Spinal cord (tissue), 10 donors: ENCODE data around the gene TPO. TPM values are rescaled to one million over a fixed set of nuclear protein-coding genes. Genes with fewer than 3 reads are reported as not detected.

ENCODE experiments used
- DNase-seq, 6 donors: peaks; one replicate each; pipeline versions ENCODE4 v3.0.0 to v3.0.0-alpha.2; 2013 to 2015; ENCODE audit warnings: low spot score in 6 of 6, low read depth in 4 of 6
- H3K27ac ChIP-seq: one replicate; pipeline ENCODE4 v1.5.1; 2013; ENCODE audit warnings: low read depth, low read length, control low read depth
- H3K27me3 ChIP-seq: one replicate; pipeline ENCODE4 v1.6.1; 2013; ENCODE audit warnings: low read length; ENCODE audit not compliant: control insufficient read depth, insufficient read depth
- H3K36me3 ChIP-seq: one replicate; pipeline ENCODE4 v1.6.1; 2013; ENCODE audit warnings: low read length; ENCODE audit not compliant: control insufficient read depth, insufficient read depth
- H3K4me1 ChIP-seq: one replicate; pipeline ENCODE4 v1.6.1; 2013; ENCODE audit warnings: low read length; ENCODE audit not compliant: control insufficient read depth, insufficient read depth
- H3K4me3 ChIP-seq: one replicate; pipeline ENCODE4 v1.5.1; 2013; ENCODE audit warnings: low read depth, low read length, control low read depth
- H3K9me3 ChIP-seq: one replicate; pipeline ENCODE4 v1.6.1; 2013; ENCODE audit warnings: low read length; ENCODE audit not compliant: control insufficient read depth, insufficient read depth
- WGBS: methylation state at CpG from one replicate; pipeline ENCODE4 v1.1.5; 2013; ENCODE audit warnings: missing lambda C conversion rate; ENCODE audit not compliant: insufficient coverage; 5-methylcytosine and 5-hydroxymethylcytosine counted together
- polyA plus RNA-seq, 2 donors: library from polyadenylated mRNA; unstranded; fragments of 120-200 nt; gene quantifications; one replicate each; pipeline ENCODE4 v1.2.1, GENCODE V29; 2013; ENCODE audit not compliant: insufficient read length in 2 of 2
- total RNA-seq, 2 donors: library from RNA; depleted of rRNA in 1 of 2; stranded (reverse); fragments of 120-200 nt in 1 of 2; fragments of >200 nt in 1 of 2; gene quantifications; one replicate each; pipeline versions ENCODE4 v1.2.3 to v1.2.4, GENCODE V29; 2013 to 2014
- donor health status: healthy.

TPO gene
- total and polyA plus RNA-seq, 4 donors, result 0.06 to 0.80 (median 0.29) TPM

DNA sequence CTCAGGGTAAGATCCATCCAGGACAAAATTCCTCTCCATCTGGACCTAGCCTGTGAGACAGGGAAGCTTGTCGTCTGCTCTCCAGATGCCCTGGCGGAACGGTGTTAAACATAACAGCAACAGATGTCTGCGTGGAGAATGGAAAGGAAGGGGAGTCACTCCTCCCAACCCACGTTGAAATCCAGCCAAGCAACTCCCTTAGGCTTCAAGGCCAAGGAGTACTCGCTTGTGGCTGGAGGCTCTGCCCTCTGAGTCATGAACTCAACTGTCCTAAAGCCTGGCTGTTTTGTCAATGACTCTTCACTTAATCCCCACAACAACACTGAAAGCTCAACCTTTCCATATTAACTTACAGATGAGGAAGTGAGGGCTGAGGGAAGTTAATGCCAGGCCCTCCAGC, 42.2 kb downstream of the TPO start:
- 73% methylated on average over 5 of the region's 6 CpGs for WGBS
- no peaks in the 10 kb centered on the region for H3K36me3 ChIP-seq
- no peak overlapping the region for H3K27ac ChIP-seq
- no peak for DNase-seq
- no peaks in the 10 kb centered on the region for H3K27me3 ChIP-seq
- no peaks in the 10 kb centered on the region for H3K4me1 ChIP-seq
- H3K4me3 ChIP-seq, result no peak overlapping the region
- H3K9me3 ChIP-seq, result no peaks in the 10 kb centered on the region

GRCh38 chr2:1458432-1458831, 45.2 kb downstream of the TPO start:
- Histone ChIP-seq H3K36me3 (no peaks in the 10 kb centered on the region), H3K27ac (no peak overlapping the region), H3K4me1 (no peaks in the 10 kb centered on the region), H3K4me3 (no peak overlapping the region), H3K27me3 (no peaks in the 10 kb centered on the region), H3K9me3 (no peaks in the 10 kb centered on the region)
- no CpG with 5 or more reads among the region's 2 CpGs for WGBS
- DNase-seq, result no peak

GRCh38 chr2:1459727-1460126, 46.5 kb downstream of the TPO start:
- Histone ChIP-seq H3K27me3 (no peaks in the 10 kb centered on the region), H3K36me3 (no peaks in the 10 kb centered on the region), H3K4me3 (no peak overlapping the region), H3K4me1 (no peaks in the 10 kb centered on the region), H3K27ac (no peak overlapping the region), H3K9me3 (no peaks in the 10 kb centered on the region)
- WGBS, result 51% methylated on average over 7 of the region's 7 CpGs
- no peak for DNase-seq

- WGBS, result 74% methylated on average over 5 of the region's 11 CpGs
- no peaks in the 10 kb centered on the region for H3K36me3 ChIP-seq
These were observed 47.7 kb downstream of the TPO start for GRCh38 chr2:1460851-1461418.

GRCh38 chr2:1461507-1462390, 48.5 kb downstream of the TPO start:
- WGBS, result 75% methylated on average over 27 of the region's 28 CpGs
- H3K27me3 ChIP-seq, result no peaks in the 10 kb centered on the region
- no peaks in the 10 kb centered on the region for H3K4me1 ChIP-seq
- no peak overlapping the region for H3K4me3 ChIP-seq
- H3K27ac ChIP-seq, result no peak overlapping the region
- no peaks in the 10 kb centered on the region for H3K9me3 ChIP-seq
- H3K36me3 ChIP-seq, result no peaks in the 10 kb centered on the region
- DNase-seq, result no peak

More at GRCh38 chr2:1460851-1461418, 47.7 kb downstream of the TPO start:
- Histone ChIP-seq H3K4me1 (no peaks in the 10 kb centered on the region), H3K27me3 (no peaks in the 10 kb centered on the region), H3K27ac (no peak overlapping the region), H3K4me3 (no peak overlapping the region), H3K9me3 (no peaks in the 10 kb centered on the region)
- DNase-seq, result no peak

- 88% methylated on average over 3 of the region's 4 CpGs for WGBS
- H3K9me3 ChIP-seq, result no peaks in the 10 kb centered on the region
- H3K4me3 ChIP-seq, result no peak overlapping the region
- H3K36me3 ChIP-seq, result no peaks in the 10 kb centered on the region
- H3K27me3 ChIP-seq, result no peaks in the 10 kb centered on the region
- H3K4me1 ChIP-seq, result no peaks in the 10 kb centered on the region
- DNase-seq, result no peak
- H3K27ac ChIP-seq, result no peak overlapping the region
These were observed 49.7 kb downstream of the TPO start for GRCh38 chr2:1462994-1463393.

- Histone ChIP-seq H3K9me3 (no peaks in the 10 kb centered on the region), H3K27me3 (no peaks in the 10 kb centered on the region), H3K27ac (no peak overlapping the region), H3K36me3 (no peaks in the 10 kb centered on the region), H3K4me1 (no peaks in the 10 kb centered on the region), H3K4me3 (no peak overlapping the region)
- 97% methylated on average over 8 of the region's 9 CpGs for WGBS
- DNase-seq, result no peak
These were observed 59.1 kb downstream of the TPO start for GRCh38 chr2:1472350-1472749.

GRCh38 chr2:1476617-1477195, 63.4 kb downstream of the TPO start:
- 88% methylated on average over 28 of the region's 30 CpGs for WGBS

GRCh38 chr2:1477196-1478040, 64.2 kb downstream of the TPO start:
- 77% methylated on average over 69 of the region's 76 CpGs for WGBS
- Histone ChIP-seq H3K9me3 (no peaks in the 10 kb centered on the region), H3K4me1 (no peaks in the 10 kb centered on the region), H3K27me3 (no peaks in the 10 kb centered on the region), H3K36me3 (no peaks in the 10 kb centered on the region), H3K27ac (no peak overlapping the region), H3K4me3 (no peak overlapping the region)
- no peak for DNase-seq

More at GRCh38 chr2:1476617-1477195, 63.4 kb downstream of the TPO start:
- no peaks in the 10 kb centered on the region for H3K36me3 ChIP-seq
- H3K4me3 ChIP-seq, result no peak overlapping the region
- no peaks in the 10 kb centered on the region for H3K27me3 ChIP-seq
- H3K4me1 ChIP-seq, result no peaks in the 10 kb centered on the region
- no peak overlapping the region for H3K27ac ChIP-seq
- no peaks in the 10 kb centered on the region for H3K9me3 ChIP-seq
- no peak for DNase-seq
